NOMO-1 treated with DMSO at 0.1 percent for 48 hours (cell line): Measurements from ENCODE around the gene ELL2.

Experiments
- DNase-seq: peaks from one replicate; lab custom pipeline; 2025; ENCODE audit not compliant: unreplicated experiment; lab: John Stamatoyannopoulos, UW

ELL2 gene

GRCh38 chr5:95884017-95884325 is 77.7 kb downstream of the ELL2 start:
- no peak for DNase-seq

GRCh38 chr5:95883185-95884016 is 78.2 kb downstream of the ELL2 start:
- no peak for DNase-seq

GRCh38 chr5:95881833-95882232 is 79.8 kb downstream of the ELL2 start:
- DNase-seq, result no peak

GRCh38 chr5:95880081-95880926 is 81.3 kb downstream of the ELL2 start:
- DNase-seq, result no peak

GRCh38 chr5:95879661-95880060 is 82.0 kb downstream of the ELL2 start:
- no peak for DNase-seq

GRCh38 chr5:95878417-95879323 is 83.0 kb downstream of the ELL2 start:
- DNase-seq, result no peak

- DNase-seq, result no peak
Measured at GRCh38 chr5:95876782-95877181, 84.9 kb downstream of the ELL2 start.

- DNase-seq, result no peak
Measured at GRCh38 chr5:95874246-95874645, 87.4 kb downstream of the ELL2 start.

- DNase-seq, result no peak
Measured at GRCh38 chr5:95873351-95873750, 88.3 kb downstream of the ELL2 start.

- DNase-seq, result no peak
Measured at GRCh38 chr5:95872346-95873268, 89.0 kb downstream of the ELL2 start.

GRCh38 chr5:95871146-95871806 is 90.4 kb downstream of the ELL2 start:
- no peak for DNase-seq

- peak; percentile 70 for DNase-seq
Measured at GRCh38 chr5:95870105-95870672, 91.5 kb downstream of the ELL2 start.

- peak; percentile 67 for DNase-seq
Measured at GRCh38 chr5:95869173-95869855, 92.3 kb downstream of the ELL2 start.

- no peak for DNase-seq
Measured at GRCh38 chr5:95868136-95868535, 93.5 kb downstream of the ELL2 start.

- DNase-seq, result no peak
Measured at GRCh38 chr5:95866435-95867040, 95.1 kb downstream of the ELL2 start.

- DNase-seq, result no peak
Measured at GRCh38 chr5:95864944-95865504, 96.6 kb downstream of the ELL2 start.

- DNase-seq, result no peak
Measured at GRCh38 chr5:95864456-95864855, 97.2 kb downstream of the ELL2 start.

- DNase-seq, result peak; percentile 62
Measured at GRCh38 chr5:95863383-95863757, 98.3 kb downstream of the ELL2 start.
